HAP-1 (cell line): ENCODE data around the gene SAMD11.

Experiments
- DNase-seq, 2 experiments: peaks; one replicate each; pipeline ENCODE4 v3.0.0-alpha.2; 2016 to 2020; ENCODE audit warnings: low spot score in 2 of 2
- H3K27me3 ChIP-seq: fragments of 250-450 bp; sonication (Bioruptor Pico); 2 replicates; pipeline ENCODE4 v1.5.1; 2020; ENCODE audit warnings: low read depth, mild to moderate bottlenecking, moderate library complexity
- H3K36me3 ChIP-seq: fragments of 250-450 bp; sonication (Bioruptor Pico); replicated peaks from 2 replicates; pipeline ENCODE4 v1.5.1; 2020; ENCODE audit warnings: mild to moderate bottlenecking
- H3K4me1 ChIP-seq: fragments of 250-450 bp; sonication (Bioruptor Pico); 2 replicates; pipeline ENCODE4 v1.5.1; 2020; ENCODE audit warnings: mild to moderate bottlenecking
- H3K4me3 ChIP-seq: fragments of 250-450 bp; sonication (Bioruptor Pico); 2 replicates; pipeline ENCODE4 v1.5.1; 2020; ENCODE audit warnings: mild to moderate bottlenecking, moderate library complexity
- H3K9me3 ChIP-seq: fragments of 250-450 bp; sonication (Bioruptor Pico); 2 replicates; pipeline ENCODE4 v1.5.1; 2020; ENCODE audit warnings: mild to moderate bottlenecking, moderate library complexity
- in situ Hi-C: fragments of 300-500 bp; cut with MboI; formaldehyde crosslinking; loops from 3 replicates; pipeline ENCODE4 v1.14.3; 2020; ENCODE audit warnings: low sequenced_read_pairs, inconsistent platforms, mixed read lengths

The SAMD11 gene

DNA sequence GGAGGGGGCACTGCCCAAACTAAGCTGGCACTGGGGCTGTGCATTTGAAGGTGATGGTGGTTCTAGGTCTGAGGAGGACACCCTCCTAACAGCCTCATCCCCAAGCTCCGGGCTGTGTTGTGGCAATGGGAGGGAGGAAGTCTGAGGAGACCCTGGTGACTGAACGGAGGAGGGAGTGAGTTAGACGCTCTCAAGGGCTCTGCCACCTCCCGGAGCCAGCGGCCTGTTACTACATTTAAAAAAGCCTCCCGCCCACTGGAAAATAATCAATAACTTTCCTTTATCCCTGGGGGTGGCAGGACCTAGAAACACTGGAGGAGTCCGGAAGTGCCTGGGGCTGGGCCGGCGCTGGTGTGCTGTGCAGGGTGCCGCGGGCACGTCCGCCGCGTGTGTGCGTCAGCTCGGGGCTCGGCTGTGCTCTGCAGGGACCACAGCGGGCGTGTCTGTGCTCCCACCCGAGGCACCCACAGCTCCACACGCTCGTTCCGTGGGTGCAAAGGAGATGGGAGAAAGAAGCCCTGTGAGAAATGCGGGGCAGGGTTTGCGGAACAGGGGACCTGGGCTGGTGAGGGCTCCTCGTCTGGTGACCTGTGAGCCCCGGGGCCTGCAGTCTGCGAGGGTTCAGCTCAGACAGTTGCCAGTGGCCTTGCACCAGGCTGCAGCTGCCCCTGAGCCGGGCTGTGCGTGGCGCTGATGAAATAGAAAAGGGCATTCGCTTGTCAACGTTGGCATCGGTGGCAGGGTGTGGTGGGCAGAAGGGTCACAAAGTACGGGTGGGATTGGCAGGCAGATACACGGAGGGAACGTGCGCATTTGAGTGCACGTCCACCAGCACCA lies 5.3 kb downstream of the SAMD11 start:
- DNase-seq, result no peak
- Histone ChIP-seq H3K4me3 (no peak overlapping the region), H3K36me3 (peaks cover 4% of the 10 kb centered on the region), H3K9me3 (no peaks in the 10 kb centered on the region), H3K4me1 (peaks cover 5% of the 10 kb centered on the region), H3K27me3 (no peaks in the 10 kb centered on the region)
- in situ Hi-C loops, result no loop called here

- H3K4me3 ChIP-seq, result no peak overlapping the region
- in situ Hi-C loops, result no loop called here
These were observed 6.2 kb downstream of the SAMD11 start for GRCh38 chr1:929712-930632.

GRCh38 chr1:930633-931138 lies 7.0 kb downstream of the SAMD11 start:
- Histone ChIP-seq H3K36me3 (peaks cover 4% of the 10 kb centered on the region), H3K4me3 (no peak overlapping the region), H3K4me1 (peaks cover 11% of the 10 kb centered on the region), H3K27me3 (no peaks in the 10 kb centered on the region), H3K9me3 (no peaks in the 10 kb centered on the region)
- no peak for DNase-seq
- in situ Hi-C loops, result no loop called here

More at GRCh38 chr1:929712-930632, 6.2 kb downstream of the SAMD11 start:
- Histone ChIP-seq H3K27me3 (no peaks in the 10 kb centered on the region), H3K36me3 (peaks cover 4% of the 10 kb centered on the region), H3K9me3 (no peaks in the 10 kb centered on the region), H3K4me1 (peaks cover 5% of the 10 kb centered on the region)
- no peak for DNase-seq

- H3K36me3 ChIP-seq, result peaks cover 4% of the 10 kb centered on the region
- in situ Hi-C loops, result no loop called here
- no peaks in the 10 kb centered on the region for H3K9me3 ChIP-seq
- H3K4me3 ChIP-seq, result no peak overlapping the region
- DNase-seq, result no peak
- no peaks in the 10 kb centered on the region for H3K27me3 ChIP-seq
- H3K4me1 ChIP-seq, result peaks cover 9% of the 10 kb centered on the region
These were observed 7.9 kb downstream of the SAMD11 start for GRCh38 chr1:931380-932172.

DNA sequence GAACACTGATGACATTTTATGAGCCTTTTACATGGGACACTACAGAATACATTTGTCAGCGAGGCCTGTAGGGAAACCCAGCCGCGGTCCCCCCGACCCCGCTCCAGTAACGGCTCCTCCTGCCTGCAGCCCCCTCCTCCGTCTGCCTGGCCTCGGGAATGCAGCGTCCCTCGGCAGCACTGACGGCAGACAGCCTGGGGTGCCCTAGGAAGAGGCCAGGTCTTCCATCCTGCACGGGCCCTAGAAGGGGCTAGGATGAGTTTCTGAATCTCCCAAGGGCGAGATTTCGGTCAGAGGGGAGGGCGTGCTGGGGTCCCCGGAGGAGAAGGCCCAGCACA lies 8.4 kb downstream of the SAMD11 start:
- H3K4me1 ChIP-seq, result peaks cover 9% of the 10 kb centered on the region
- H3K9me3 ChIP-seq, result no peaks in the 10 kb centered on the region
- in situ Hi-C loops, result no loop called here
- H3K27me3 ChIP-seq, result no peaks in the 10 kb centered on the region
- H3K4me3 ChIP-seq, result no peak overlapping the region
- peaks cover 4% of the 10 kb centered on the region for H3K36me3 ChIP-seq
- DNase-seq, result no peak

GRCh38 chr1:932776-933602 lies 9.3 kb downstream of the SAMD11 start:
- no peaks in the 10 kb centered on the region for H3K9me3 ChIP-seq
- peaks cover 4% of the 10 kb centered on the region for H3K36me3 ChIP-seq
- DNase-seq, result no peak
- in situ Hi-C loops, result no loop called here
- H3K27me3 ChIP-seq, result no peaks in the 10 kb centered on the region
- H3K4me3 ChIP-seq, result no peak overlapping the region
- H3K4me1 ChIP-seq, result peaks cover 9% of the 10 kb centered on the region

DNA sequence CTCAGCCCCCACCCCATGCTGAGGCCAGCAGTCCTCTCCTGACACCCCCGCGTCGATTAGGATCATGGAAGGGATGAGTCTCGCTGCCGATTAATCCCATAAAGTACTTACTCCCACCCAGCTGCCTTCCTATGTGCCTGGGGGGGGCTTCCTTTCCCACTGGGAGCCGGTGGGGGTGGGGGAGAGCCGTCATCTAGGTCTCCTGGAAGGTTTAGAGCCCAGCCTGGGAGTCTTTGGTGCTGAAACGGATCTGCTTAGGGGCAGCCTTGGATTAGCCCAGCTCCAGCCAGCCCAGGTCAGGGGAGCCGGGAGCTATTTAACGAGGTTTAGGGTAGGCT lies 9.8 kb downstream of the SAMD11 start:
- in situ Hi-C loops, result no loop called here
- Histone ChIP-seq H3K9me3 (no peaks in the 10 kb centered on the region), H3K27me3 (no peaks in the 10 kb centered on the region), H3K4me3 (no peak overlapping the region), H3K4me1 (peaks cover 9% of the 10 kb centered on the region), H3K36me3 (peaks cover 4% of the 10 kb centered on the region)
- no peak for DNase-seq

DNA sequence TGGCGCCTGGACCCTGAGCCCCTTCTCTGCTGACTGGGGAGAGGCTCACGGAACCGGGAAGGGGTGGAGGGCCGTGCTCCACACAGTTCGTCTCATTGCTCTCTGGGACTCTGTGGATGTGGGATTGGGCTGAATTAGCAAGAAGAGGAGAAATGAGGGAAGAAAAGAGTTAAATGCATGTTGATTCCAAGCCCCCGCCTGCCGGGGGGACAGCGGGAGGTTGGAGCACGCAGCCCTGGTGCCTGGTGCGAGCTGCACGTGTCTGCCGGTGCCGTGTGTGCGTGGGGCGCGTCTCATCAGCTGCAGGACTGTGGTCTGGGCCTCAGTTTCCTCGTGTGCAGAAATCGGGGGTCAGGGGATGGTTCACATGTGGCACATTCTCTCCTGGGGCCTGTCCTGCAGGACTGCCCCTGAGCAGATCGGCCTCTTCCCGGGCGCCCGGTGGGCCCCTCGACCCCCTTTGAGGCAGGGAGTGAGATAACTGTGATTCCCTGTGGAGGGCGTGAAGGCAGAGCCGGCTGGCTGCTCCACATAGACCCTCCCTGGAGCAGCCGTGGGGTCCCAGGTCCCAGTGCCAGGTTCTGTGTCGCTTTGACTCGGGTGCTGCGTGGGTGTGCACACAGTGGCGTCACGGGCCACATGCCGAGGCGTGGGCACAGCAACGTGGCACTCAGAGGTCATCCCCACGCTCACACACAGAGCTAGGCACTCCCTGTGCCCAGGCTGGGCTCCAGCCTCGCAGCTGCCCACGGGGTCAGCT lies 11.4 kb downstream of the SAMD11 start:
- no peak overlapping the region for H3K4me3 ChIP-seq
- peaks cover 4% of the 10 kb centered on the region for H3K36me3 ChIP-seq
- H3K27me3 ChIP-seq, result no peaks in the 10 kb centered on the region
- peaks cover 13% of the 10 kb centered on the region for H3K4me1 ChIP-seq
- H3K9me3 ChIP-seq, result no peaks in the 10 kb centered on the region
- in situ Hi-C loops, result no loop called here
- no peak for DNase-seq

- Histone ChIP-seq H3K9me3 (no peaks in the 10 kb centered on the region), H3K4me3 (no peak overlapping the region), H3K27me3 (no peaks in the 10 kb centered on the region), H3K36me3 (peaks cover under 1% of the 10 kb centered on the region), H3K4me1 (peaks cover 19% of the 10 kb centered on the region)
- in situ Hi-C loops, result no loop called here
- DNase-seq, result peak; percentile 72 to 92
These were observed 12.1 kb downstream of the SAMD11 start for GRCh38 chr1:935751-936231.

GRCh38 chr1:936348-937264 lies 12.9 kb downstream of the SAMD11 start:
- H3K4me3 ChIP-seq, result no peak overlapping the region
- no peaks in the 10 kb centered on the region for H3K27me3 ChIP-seq
- DNase-seq, result no peak
- H3K36me3 ChIP-seq, result no peaks in the 10 kb centered on the region
- in situ Hi-C loops, result no loop called here
- no peaks in the 10 kb centered on the region for H3K9me3 ChIP-seq
- peaks cover 27% of the 10 kb centered on the region for H3K4me1 ChIP-seq

DNA sequence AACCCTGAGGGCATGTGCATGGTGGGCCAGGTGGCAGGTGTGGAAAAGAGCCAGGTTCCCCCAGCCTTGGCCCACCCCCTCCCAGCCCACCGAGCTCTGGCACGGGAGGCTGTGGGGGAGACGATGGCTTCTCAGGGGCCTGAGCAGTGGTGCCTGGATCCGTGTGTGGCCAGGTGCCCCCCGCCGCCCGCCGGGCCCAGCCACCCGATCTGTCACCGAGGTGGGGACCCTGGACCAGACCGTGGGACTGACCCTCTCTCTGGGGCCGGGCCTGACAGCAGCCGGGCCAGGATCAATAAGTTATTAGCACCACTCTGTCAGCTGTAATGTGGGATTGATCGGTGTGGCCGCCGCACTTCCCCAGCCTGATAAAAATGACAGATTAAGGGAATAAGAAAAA lies 13.8 kb downstream of the SAMD11 start:
- Histone ChIP-seq H3K9me3 (no peaks in the 10 kb centered on the region), H3K4me3 (no peak overlapping the region), H3K36me3 (no peaks in the 10 kb centered on the region), H3K4me1 (peaks cover 28% of the 10 kb centered on the region), H3K27me3 (no peaks in the 10 kb centered on the region)
- in situ Hi-C loops, result no loop called here
- DNase-seq, result no peak
